HG02588 (cell line): ENCODE measurements around the gene DAW1.

Experiments used
- ATAC-seq: cut with Tn5 transposase; IDR thresholded peaks from one replicate; pipeline ENCODE4 v1.9.1; 2021; ENCODE audit warnings: mild to moderate bottlenecking, moderate library complexity; ENCODE audit not compliant: unreplicated experiment

Gene DAW1

DNA sequence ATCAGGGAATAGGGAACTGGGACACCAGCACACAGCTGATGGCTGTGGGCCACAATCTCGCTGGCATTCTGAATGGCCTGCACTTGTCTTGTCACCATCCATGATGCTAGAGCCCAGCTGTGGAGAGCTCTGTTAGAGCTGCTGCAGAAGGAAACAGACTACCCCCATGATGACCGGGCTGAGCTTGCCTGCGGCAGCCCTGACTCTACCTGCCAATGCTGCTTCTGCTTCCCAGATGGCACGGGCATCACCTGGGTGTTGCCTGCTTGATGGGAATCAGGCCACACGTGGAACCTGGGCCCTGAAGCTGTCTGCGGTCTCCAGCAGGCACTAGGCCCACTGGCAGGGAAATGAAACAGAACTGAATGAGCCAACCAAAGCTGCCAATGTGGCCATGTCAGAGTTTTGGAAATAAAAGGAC is 11.2 kb upstream of the DAW1 start:
- no peak for ATAC-seq

DNA sequence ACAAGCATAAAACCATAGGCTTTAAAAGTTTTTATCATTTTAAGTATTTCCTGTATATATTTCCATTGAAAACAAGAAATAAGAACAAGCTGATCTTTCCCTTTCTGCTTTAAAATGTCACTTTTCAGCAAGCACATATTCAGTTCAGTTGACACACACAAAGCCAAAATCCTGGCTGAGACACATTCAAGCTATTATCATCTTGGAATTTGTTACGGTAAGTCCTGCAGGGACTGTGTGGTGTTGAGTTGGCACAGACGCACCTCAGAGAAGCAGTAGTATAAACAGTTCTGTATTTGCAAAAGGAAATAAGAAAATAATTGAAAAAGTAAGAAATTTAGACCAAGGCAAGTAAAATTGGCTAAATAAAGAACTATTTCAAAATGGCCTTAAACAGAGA is 10.4 kb upstream of the DAW1 start:
- ATAC-seq: no peak

DNA sequence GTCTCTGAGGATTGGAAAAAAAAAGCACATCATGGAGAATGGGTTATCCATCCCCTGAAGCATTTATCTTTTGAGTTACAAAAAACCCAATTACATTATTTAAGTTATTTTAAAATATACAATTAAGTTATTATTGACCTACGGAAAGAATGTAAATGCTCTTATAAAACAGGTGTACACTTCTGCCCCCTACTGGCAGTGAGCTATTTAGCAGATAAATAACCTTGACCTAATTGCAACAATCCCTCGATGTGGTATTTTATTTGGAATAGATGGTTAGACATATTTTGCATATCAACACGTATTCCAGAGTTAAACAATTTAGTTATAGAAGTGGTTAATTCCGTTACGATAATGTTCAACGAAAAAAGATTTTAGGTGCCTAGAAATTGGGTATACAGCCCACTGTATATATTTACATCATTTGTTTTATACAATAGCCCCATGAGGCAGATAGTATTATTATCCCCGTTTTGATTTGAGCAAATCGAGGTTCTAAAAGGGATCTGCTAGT is 9.1 kb upstream of the DAW1 start:
- ATAC-seq: no peak

DNA sequence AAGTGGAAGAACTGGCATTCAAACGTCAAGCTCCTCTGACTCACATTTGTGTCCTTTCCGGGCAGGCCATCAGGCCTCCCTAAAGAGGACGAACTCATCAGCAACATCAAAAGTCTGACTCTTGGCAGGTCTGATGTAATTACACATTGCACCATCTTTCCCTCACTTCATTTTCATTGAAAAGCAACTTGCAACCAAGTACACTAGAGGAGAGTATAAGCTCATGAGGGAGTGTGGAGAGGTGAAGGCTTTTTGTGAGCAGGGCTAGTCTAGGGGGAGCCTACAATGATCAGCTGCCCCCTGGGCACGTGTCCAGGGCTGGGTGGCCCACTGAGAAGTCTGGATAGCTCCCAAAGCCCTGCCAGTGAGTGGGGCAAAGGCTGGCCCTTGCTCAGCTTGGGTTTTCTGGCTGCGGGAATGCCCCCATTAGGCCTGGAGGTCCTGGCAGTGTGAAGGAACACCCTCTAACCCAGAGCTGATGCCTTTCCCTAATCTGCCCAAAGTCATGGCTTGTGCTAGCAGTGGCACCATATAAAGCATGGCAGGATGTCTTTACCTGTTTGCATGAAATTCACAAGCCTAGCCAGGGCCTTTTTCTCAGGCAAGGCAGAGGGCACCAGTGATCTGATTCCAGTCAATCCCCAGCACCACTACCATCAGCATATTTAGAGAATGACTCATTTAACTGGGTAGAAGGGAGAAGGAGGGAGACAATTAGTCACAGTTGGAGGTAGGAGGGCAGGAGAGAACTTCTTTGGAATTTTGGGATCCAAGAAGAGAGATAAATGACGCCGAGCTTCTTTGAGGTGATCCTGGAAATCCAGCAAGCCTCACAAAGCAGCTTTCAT is 8.5 kb upstream of the DAW1 start:
- ATAC-seq: no peak

DNA sequence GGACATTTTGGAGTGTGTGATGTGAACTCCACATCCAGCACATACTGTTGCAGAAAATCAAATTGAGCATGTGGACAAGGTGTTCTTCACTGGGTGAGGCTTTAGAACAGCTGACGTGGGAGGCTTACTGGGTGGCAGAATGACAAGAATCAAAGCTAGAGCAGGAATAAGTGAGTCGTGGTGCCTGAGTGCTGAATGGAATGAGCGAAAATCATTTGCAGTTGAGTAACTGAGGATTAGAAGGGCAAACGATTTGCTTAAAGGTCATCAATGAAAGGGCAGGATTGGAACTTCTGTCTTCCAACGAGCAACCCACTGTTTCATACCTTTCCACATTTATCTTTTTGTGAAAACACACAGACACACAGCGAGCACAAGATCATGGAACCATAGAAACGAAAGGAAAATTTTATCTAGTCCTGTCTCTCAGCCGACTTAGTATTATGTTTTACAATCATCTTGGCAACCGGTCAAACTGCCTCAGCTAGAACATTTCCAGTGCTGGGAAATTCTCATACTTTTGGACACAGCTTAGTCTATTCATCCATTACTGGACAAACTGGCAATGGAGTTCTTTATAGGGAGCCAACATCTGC is 7.2 kb upstream of the DAW1 start:
- ATAC-seq: no peak

DNA sequence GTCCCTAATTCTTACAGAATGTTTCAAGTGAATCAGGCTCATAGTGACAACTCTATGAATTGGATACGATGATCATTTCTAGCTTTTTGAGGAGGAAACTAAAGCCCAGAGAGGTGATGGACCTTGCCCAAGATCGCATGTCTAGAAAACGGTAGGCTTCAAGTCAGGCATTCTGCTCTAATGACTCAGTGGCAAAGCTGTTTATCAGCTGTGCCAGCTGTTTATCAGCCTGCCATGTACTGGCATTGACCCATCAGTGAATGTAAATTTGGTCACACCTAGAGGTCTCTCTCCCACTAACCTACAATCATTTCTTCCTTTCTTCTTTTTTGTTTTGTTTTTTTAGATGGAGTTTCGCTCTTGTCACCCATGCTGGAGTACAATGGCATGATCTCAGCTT is 6.1 kb upstream of the DAW1 start:
- ATAC-seq: no peak

DNA sequence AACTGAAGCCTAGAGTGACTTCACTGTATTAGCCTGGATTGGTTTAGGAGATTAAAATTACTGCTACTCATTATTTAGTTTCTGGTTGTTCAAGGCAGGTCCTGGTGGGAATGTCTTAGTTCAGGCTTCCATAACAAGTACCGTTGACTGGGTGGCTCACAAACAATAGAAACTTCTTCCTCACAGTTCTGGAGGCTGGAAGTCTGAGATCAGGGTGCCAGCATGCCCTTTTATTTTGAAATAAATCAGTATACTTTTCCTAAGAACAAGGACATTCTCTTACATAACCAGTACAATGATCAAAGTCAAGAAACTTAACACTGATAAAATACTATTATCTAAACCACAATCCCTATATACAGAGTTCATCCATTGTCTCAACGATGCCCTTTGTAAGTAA is 4.0 kb upstream of the DAW1 start:
- no peak for ATAC-seq

DNA sequence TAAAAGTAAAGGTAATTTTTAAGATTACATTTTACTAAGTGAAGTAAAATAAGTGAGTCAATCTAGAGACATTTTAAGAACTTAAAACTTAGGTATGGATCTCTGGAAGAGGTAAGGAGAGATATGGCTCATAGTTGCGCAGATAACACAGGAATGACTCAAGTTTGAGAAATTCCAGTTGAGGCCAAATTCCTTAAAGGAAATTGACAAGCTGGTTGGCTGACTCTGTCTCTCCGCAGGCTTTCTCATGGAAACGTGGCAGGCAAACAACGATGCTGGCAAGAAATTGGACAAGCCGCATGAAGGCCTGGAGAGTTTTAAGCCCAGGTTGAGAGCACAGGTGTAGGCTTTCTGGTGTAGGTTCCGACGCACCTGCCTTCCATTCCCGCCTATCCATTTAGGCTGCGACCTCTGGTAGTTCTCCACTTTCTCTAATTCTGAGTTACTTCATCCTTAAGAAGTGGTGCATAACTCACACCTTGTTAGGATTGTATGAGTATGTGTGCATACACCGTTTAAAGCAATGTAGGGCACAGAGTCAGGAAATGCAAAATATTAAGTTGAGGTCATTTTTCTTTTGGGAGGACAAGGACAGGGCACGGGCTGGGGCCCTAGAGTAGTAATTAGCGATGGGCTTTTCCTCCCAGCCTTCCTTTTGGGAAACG is 589 bp upstream of the DAW1 start:
- no peak for ATAC-seq

DNA sequence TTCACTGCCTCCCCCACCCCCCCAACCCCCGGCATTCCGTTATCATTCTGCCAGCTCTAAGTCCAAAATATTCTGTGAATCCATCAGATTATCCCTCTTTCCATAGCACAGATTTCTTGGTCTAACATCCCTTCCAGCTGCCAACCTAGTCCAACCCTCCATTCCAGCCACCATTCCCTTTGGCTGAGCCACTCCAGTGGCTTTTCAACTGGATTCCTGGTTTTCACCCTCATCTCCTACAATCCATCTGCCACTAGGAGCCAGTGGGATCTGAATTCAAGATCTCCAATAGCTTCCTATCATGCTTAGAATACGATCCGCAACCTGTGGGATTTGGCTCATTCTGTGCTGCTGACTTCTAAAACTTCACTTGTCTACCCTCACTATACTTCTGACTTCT is 1.2 kb downstream of the DAW1 start:
- ATAC-seq: no peak

DNA sequence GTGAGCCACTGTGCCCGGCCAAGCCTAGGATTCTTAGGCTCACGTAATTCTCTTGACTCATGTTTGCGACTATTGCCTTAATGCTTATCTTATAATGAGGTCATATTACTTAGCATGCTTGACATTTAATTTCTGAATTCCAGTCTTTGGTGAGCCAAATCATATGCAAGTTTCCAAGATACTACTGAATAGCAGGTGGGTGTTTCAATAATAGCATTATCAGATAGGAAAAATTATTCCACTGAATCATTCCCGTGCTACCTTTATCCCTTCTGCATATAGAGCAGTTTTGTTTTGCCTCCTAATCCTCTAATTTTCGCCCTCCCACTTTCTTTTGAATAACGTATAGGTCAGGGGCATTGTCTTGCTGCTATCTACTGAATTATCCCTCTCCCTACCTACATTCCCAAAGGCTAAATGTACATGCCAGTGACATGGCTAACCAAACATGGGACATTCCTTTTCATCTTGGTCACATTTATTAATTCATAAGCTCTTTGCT is 4.9 kb downstream of the DAW1 start:
- ATAC-seq: no peak

DNA sequence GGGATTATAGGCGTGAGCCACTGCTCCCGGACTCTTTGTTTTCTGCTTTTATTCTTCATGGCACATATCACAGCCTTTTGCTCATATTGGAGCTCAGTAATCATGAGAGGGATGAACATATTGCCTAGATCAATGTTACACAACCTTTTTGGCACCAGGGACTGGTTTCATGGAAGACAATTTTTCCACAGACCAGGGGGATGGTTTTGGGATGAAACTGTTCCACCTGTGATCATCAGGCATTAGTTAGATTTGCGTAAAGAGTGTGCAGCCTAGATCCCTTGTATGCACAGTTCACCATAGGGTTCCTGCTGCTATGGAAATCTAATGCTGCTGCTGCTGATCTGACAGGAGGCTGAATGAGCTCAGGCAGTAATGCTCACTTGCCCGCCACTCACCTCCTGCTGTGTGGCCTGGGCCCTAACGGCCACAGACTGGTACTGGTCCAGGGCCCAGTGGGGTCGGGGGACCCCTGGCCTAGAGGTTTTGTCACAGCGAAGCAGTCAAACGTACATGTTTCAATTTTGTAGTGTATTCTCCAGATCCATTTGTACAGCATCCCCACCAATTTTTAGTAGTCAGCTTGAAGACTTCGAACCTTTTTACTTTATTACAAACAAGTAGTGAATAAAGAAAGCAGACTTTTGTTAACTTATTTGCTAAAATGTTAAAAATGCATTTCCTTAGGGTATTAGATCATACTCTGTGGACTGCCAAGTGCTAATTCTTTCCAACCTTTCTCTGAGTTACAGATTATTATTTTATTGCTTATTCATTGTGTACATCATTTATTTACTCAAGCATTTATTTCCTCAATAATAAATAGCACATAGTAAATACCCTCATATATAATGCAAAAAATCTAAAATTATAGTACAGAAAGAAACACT is 6.2 kb downstream of the DAW1 start:
- ATAC-seq: no peak

DNA sequence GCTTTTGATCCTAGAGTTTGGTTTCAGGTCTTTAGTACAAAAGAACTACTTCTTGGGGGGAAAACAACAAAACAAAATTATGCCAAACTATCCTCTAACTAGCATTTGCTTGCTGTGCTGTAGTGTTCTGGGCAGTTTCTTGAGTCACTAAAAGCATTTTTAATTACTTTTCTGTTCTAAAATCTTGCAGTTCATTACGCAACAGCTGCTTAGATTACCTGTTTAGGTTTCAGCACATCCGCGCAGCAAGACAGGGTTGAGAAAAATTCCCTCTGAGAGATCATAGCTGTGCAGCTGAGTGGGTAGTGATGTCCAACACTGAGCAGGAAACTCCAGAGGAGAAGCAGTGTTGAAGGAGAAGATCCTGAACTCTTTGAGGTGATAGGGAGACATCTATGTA is 9.0 kb downstream of the DAW1 start:
- ATAC-seq: no peak

DNA sequence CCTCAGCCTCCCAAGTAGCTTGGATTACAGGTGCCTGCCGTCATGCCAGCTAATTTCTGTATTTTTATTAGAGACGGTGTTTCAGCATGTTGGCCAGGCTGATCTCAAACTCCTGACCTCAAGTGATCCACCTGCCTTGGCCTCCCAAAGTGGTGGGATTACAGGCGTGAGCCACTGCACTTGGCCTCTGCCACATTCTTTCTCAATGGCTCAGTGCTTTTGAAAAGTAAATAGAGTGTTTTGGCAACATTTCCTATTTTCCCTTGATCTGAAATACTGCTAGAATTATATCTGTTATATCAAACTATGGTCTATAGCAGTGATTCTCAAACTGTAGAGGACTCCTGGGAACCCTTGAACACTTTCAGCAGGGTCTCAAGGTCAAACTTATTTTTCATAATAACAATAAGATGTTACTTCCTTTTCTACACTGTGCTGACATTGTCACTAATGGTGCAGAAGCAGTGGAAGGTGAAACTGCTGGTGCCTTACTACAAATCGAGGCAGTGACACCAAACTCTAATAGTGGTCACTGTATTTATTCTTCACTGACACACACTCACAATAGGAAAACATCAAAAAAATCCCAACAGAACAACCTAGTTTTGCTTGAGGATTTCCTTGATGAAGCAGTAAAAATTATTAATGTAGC is 10.6 kb downstream of the DAW1 start:
- ATAC-seq: no peak

DNA sequence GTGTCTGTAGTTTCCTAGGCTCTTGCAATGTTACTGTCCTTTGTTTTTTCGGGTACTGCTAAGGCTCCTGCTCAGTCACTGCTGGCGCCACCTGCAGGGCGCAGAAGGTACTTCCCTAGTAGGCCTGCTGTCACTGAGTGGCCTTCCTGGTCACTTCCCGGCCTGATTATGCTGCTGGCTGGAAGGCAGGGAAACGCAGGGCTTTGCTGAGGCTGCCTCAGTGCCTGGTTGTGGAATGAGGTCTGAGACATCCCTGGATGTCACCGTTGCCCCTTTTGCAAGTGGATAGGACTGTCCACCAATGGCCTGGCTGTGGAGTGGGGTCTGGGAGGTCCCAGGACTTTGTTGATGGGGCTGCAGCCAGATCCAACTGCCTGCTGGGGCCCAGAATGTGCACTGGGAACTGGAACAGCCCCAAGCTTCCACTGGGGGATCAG is 13.1 kb downstream of the DAW1 start:
- peak; percentile 91 for ATAC-seq

DNA sequence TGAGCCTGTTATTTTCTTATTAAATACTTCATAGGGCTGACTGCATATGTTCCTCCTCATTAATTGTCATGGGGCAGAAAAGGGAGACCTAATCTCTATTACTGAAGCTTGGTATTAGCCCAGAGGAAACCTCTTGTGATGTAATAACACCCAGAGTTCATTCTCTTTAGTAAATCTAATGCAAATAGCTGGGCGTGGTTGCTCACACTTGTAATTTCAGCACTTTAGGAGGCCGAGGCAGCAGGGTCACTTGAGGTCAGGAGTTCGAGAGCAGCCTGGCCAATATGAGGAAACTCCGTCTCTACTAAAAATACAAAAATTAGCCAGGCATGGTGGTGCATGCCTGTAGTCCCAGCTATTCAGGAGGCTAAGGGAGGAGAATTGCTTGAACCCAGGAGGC is 14.7 kb downstream of the DAW1 start:
- no peak for ATAC-seq

DNA sequence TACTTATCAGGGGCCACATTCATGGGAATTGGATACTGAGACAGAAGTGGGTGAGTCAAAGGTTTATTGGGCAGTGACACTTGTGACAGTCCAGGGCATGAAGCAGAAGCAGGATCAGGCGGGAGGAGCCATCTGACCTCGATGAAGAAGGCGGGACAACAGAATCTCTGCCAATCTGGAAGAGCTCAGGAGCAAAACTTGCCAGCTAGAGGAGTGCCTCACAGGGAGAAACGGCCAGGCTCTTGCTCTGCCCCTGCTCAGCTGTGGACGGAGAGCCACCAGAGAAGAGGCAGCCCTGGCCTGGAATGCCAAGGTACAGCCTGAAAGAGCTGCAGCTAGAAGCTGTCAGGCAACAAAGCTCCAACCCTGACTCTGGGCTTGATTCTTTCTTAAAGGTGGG is 16.9 kb downstream of the DAW1 start:
- ATAC-seq: no peak

DNA sequence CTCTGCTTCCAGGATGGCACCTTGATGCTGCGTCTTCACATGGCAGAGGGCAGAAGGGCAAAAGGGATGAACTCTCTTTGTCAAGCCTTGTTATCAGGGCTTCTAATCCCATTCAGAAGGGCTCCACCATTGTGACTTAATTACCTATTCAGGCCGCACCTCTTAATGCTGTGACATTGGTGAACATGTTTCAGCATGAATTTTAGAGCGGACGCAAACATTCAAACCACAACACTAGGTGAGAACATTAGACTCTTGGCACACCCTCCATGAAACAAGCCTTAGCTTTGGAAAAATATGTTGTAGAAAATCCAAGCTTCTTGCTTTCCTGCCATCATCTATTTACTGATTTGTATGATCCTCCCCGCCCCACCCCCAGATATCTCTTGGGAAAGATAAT is 17.9 kb downstream of the DAW1 start:
- no peak for ATAC-seq

DNA sequence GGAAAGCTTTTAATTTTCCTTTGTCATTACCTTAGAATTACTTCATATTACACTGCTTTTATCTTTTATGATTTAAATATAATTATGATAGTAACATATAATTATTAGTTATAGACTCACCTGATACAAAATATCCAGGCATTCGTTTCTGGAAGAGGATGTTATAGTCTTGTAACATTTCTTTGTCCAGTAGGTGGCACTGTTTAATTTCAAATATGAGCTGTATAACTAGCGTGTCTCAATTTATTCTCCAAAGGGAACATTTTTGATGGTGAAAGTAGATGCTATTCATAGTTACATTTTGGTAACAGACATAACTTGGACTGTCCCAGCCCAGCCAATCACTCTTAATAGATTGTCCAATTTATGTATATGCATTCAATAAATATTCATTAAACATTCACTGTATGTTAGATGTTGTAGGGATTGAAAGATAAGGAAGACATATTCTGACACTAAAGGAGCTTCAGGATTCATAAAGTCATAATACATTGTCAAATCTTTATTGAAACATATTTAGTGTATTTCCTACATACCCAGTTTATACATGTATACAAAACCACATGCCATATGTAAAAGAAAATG is 19.2 kb downstream of the DAW1 start:
- peak; percentile 51 for ATAC-seq

DNA sequence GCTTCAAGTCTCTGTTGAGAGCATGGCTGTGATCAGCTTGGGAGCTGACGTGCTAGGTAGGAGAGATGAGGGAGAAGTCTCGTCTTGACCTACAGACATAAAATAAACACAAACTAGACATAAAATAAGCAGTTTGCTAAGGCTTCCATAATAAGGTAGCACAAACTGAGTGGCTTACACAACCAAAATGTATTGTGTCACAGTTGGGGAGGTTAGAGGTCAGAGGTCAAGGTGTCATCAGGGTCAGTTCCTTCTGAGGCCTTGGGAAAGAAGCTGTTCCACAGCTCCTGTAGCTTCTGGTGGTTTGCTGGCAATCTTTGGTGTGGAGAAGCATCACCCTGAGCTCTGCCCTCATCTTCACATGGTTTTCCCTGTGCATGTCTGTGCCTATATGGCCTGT is 20.2 kb downstream of the DAW1 start:
- no peak for ATAC-seq

DNA sequence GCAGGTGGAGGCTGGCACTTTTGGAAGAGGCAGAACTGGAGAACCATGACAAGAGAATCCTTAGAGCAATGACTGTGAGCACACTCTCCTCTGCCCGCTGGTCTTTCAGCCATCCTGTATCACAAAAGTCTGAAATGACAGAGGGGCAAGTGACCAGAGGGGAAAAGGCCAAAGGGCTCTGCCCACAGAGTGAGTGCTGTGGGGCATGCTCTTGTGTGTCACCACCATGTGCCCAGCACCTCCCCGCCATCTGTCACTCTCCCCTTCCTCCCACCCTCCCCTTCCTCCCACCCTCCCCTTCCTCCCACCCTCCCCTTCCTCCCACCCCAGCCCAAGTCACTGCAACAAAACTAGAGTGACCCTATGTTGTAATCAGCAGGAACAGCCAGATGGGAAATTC is 31.9 kb downstream of the DAW1 start:
- no peak for ATAC-seq
